Panc1 (cell line): Measurements from ENCODE around the gene WDR72. TPM values are rescaled to one million over a fixed set of nuclear protein-coding genes. Genes with fewer than 3 reads are reported as not detected.

Experiments used
- ATAC-seq: fragments of 200-7000 bp; cut with Tn5 transposase; 2 replicates; pipeline ENCODE4 v1.9.1; 2020; ENCODE audit warnings: mild to moderate bottlenecking, moderate library complexity
- BruUV-seq: library from RNA; stranded (reverse); fragments of 400-500 nt; replicated peaks from 2 replicates; lab custom pipeline; 2021; lab: Mats Ljungman, UMichigan
- CTCF ChIA-PET: fragments of 300-600 bp; sonication (Branson Sonifier 250); formaldehyde crosslinking; loops from one replicate; lab custom pipeline; 2022; ENCODE audit warnings: antibody characterized with exemption; lab: Charles Lee
- POLR2A ChIA-PET: fragments of 300-600 bp; sonication (Branson Sonifier 250); formaldehyde crosslinking; loops from one replicate; lab custom pipeline; 2022; ENCODE audit warnings: antibody characterized with exemption; lab: Charles Lee
- DNase-seq: peaks from one replicate; pipeline ENCODE4 v3.0.0-alpha.2; 2010; ENCODE audit warnings: low read depth, low spot score
- H3K27ac ChIP-seq: 2 replicates; pipeline ENCODE4 v1.5.1; 2011; ENCODE audit warnings: mild to moderate bottlenecking, low read length, inconsistent platforms
- H3K27me3 ChIP-seq: fragments of 200-500 bp; sonication (Bioruptor generic); 2 replicates; pipeline ENCODE4 v1.6.0; 2014; ENCODE audit warnings: low read length, inconsistent platforms; ENCODE audit not compliant: control insufficient read depth, insufficient read depth
- H3K36me3 ChIP-seq: fragments of 200-500 bp; sonication (Bioruptor generic); 2 replicates; pipeline ENCODE4 v1.5.1; 2014; ENCODE audit warnings: inconsistent platforms, mild to moderate bottlenecking, low read length, moderate library complexity; ENCODE audit not compliant: control insufficient read depth, insufficient read depth
- H3K4me1 ChIP-seq: 2 replicates; pipeline ENCODE4 v1.5.1; 2011; ENCODE audit warnings: inconsistent platforms, mild to moderate bottlenecking, low read length, moderate library complexity; ENCODE audit not compliant: control insufficient read depth, insufficient read depth
- H3K4me3 ChIP-seq, 2 experiments: 2 replicates each; pipeline ENCODE4 v1.5.1; 2011 to 2012; ENCODE audit warnings: low read depth in 2 of 2, low read length in 2 of 2, mild to moderate bottlenecking in 2 of 2, inconsistent platforms in 1 of 2, moderate library complexity in 1 of 2
- H3K9me3 ChIP-seq: fragments of 200-500 bp; sonication (Bioruptor generic); 2 replicates; pipeline ENCODE4 v1.5.1; 2014; ENCODE audit warnings: low read depth, mild to moderate bottlenecking, inconsistent platforms, low read length, moderate library complexity; ENCODE audit not compliant: control insufficient read depth, insufficient read depth
- CTCF ChIP-seq: fragments of 450-650 bp; IDR thresholded peaks from 2 replicates; pipeline ENCODE4 v1.5.1; 2017; ENCODE audit warnings: mild to moderate bottlenecking
- POLR2AphosphoS5 ChIP-seq: IDR thresholded peaks from 2 replicates; pipeline ENCODE4 v1.6.1; 2012; ENCODE audit warnings: mild to moderate bottlenecking, low read depth, low read length, moderate library complexity
- REST ChIP-seq, 2 experiments: IDR thresholded peaks; 2 replicates each; pipeline ENCODE4 v1.6.1; 2011 to 2012; ENCODE audit warnings: low read depth in 2 of 2, control low read depth in 1 of 2, low read length in 1 of 2, mild to moderate bottlenecking in 1 of 2, moderate library complexity in 1 of 2; ENCODE audit not compliant: insufficient read depth in 1 of 2
- SIN3A ChIP-seq: IDR thresholded peaks from 2 replicates; pipeline ENCODE4 v1.6.1; 2012; ENCODE audit warnings: low read depth, mild to moderate bottlenecking, low read length, moderate library complexity, borderline replicate concordance; ENCODE audit not compliant: insufficient read depth
- TCF7L2 ChIP-seq: IDR thresholded peaks from 2 replicates; pipeline ENCODE4 v1.6.1; 2011; ENCODE audit warnings: mild to moderate bottlenecking, low read depth, low read length, inconsistent platforms
- in situ Hi-C: cut with HindIII; loops from 2 replicates; pipeline ENCODE4 v1.10.0; 2016; ENCODE audit warnings: low sequenced_read_pairs, low pct_unique_long_range_greater_than_20kb
- intact Hi-C: fragments of 100-400 bp; cut with micrococcal nuclease; formaldehyde crosslinking; loops from one replicate; pipeline ENCODE4 v1.10.0; 2022; ENCODE audit not compliant: unreplicated experiment
- total RNA-seq: library from RNA; stranded (reverse); gene quantifications from one replicate; pipeline ENCODE4 v1.2.1, GENCODE V29; 2021; ENCODE audit not compliant: unreplicated experiment

Gene WDR72
- total RNA-seq, 1 experiment from 2014 or later = 0.03 TPM

- intact Hi-C loops (no loop called here), in situ Hi-C loops (no loop called here)
- no peak overlapping the region for H3K27ac ChIP-seq
- DNase-seq = no peak
- H3K4me1 ChIP-seq = no peaks in the 10 kb centered on the region; the same call in 1 of the 2 replicates
- POLR2A ChIA-PET = no interaction called here
- no peaks in the 10 kb centered on the region for H3K36me3 ChIP-seq
- BruUV-seq = no TSS peak
- H3K27me3 ChIP-seq = no peaks in the 10 kb centered on the region
- CTCF ChIA-PET = no interaction called here
- TF ChIP-seq CTCF (no peak), SIN3A (no peak), POLR2AphosphoS5 (no peak)
- H3K4me3 ChIP-seq = no peak overlapping the region
- no peak for ATAC-seq
- H3K9me3 ChIP-seq = no peaks in the 10 kb centered on the region
These were observed 195.8 kb downstream of the WDR72 start for GRCh38 chr15:53563627-53564026.

GRCh38 chr15:53559364-53560277, 199.8 kb downstream of the WDR72 start:
- Histone ChIP-seq H3K9me3 (no peaks in the 10 kb centered on the region), H3K4me1 (no peaks in the 10 kb centered on the region; the same call in 1 of the 2 replicates), H3K27ac (no peak overlapping the region), H3K27me3 (no peaks in the 10 kb centered on the region), H3K4me3 (no peak overlapping the region), H3K36me3 (no peaks in the 10 kb centered on the region)
- DNase-seq (no peak), ATAC-seq (no peak)
- POLR2A ChIA-PET = no interaction called here
- BruUV-seq = no TSS peak
- TF ChIP-seq TCF7L2 (no peak), POLR2AphosphoS5 (no peak), SIN3A (no peak), CTCF (no peak), REST (IDR thresholded peaks at IDR 0.05; ENCODE audit: insufficient read depth in 1 of 2, low read depth in 2 of 2, low read length in 1 of 2) (no peak)
- CTCF ChIA-PET = no interaction called here
- intact Hi-C loops = no loop called here
- in situ Hi-C loops = no loop called here
